OCI-LY3 (cell line): ENCODE results near the gene PRSS58.

ENCODE experiments used
- CTCF ChIP-seq: fragments of 200-600, 300-600 bp; sonication (generic); IDR thresholded peaks from 2 replicates; pipeline ENCODE4 v1.5.1; 2014; ENCODE audit warnings: antibody characterized with exemption, low read length, low read depth
- EZH2phosphoT487 ChIP-seq: fragments of 200-600 bp; shearing (Covaris generic); IDR thresholded peaks from 2 replicates; pipeline ENCODE4 v1.6.1; 2018; ENCODE audit warnings: antibody characterized with exemption, mixed run types, low read depth

- TF ChIP-seq CTCF (no peak), EZH2phosphoT487 (no peak)
These were observed 43.4 kb upstream of the PRSS58 start for GRCh38 chr7:142301299-142301698.
